GM12874 (cell line): ENCODE data around the gene F2RL3.

Experiments
- CTCF ChIP-seq: IDR thresholded peaks from 2 replicates; pipeline ENCODE4 v1.5.1; 2011; ENCODE audit warnings: low read depth, mild to moderate bottlenecking, control low read depth, low read length, moderate library complexity; ENCODE audit not compliant: insufficient read depth

Gene F2RL3

GRCh38 chr19:16867211-16867610, 21.6 kb upstream of the F2RL3 start:
- no peak for TF ChIP-seq CTCF

GRCh38 chr19:16868423-16869130, 20.2 kb upstream of the F2RL3 start:
- TF ChIP-seq CTCF, result no peak

- TF ChIP-seq CTCF, result no peak
These were observed 19.3 kb upstream of the F2RL3 start for GRCh38 chr19:16869331-16869972.

- TF ChIP-seq CTCF, result no peak
These were observed 16.9 kb upstream of the F2RL3 start for GRCh38 chr19:16871871-16872270.

GRCh38 chr19:16872728-16873127, 16.1 kb upstream of the F2RL3 start:
- TF ChIP-seq CTCF, result no peak

- no peak for TF ChIP-seq CTCF
These were observed 15.2 kb upstream of the F2RL3 start for GRCh38 chr19:16873594-16873993.

GRCh38 chr19:16874250-16874977, 14.4 kb upstream of the F2RL3 start:
- TF ChIP-seq CTCF, result no peak
